HEK293 (cell line): ENCODE data around the gene SH3D19.

Source experiments
- CTCF ChIA-PET: fragments of 350-600 bp; formaldehyde crosslinking; extraction: SDS; loops from one replicate; lab custom pipeline; 2021; ENCODE audit warnings: antibody characterized with exemption; lab: Yijun Ruan, JAX
- POLR2A ChIA-PET: fragments of 300-600 bp; formaldehyde crosslinking; extraction: SDS; loops from one replicate; lab custom pipeline; 2020; ENCODE audit warnings: antibody characterized with exemption, inconsistent platforms; lab: Yijun Ruan, JAX
- H3K27ac ChIP-seq: fragments of 200-500 bp; sonication (Bioruptor generic); 2 replicates; pipeline ENCODE4 v1.5.1; 2014; ENCODE audit warnings: low read depth, low read length, control low read depth, inconsistent platforms; ENCODE audit errors: extremely low read depth
- H3K36me3 ChIP-seq, 2 experiments: fragments of 200-500 bp in 1 of 2; sonication (Bioruptor generic) in 1 of 2; 1 replicate in 1 of 2; 2 replicates in 1 of 2; pipeline ENCODE4 v1.5.1; 2014 to 2017; ENCODE audit warnings: inconsistent platforms in 2 of 2, low read length in 2 of 2; ENCODE audit not compliant: control insufficient read depth in 2 of 2, insufficient read depth in 1 of 2
- H3K4me1 ChIP-seq: fragments of 200-500 bp; sonication (Bioruptor generic); 2 replicates; pipeline ENCODE4 v1.5.1; 2014; ENCODE audit warnings: mild to moderate bottlenecking, low read length, inconsistent platforms; ENCODE audit not compliant: control insufficient read depth, insufficient read depth
- H3K4me3 ChIP-seq: 2 replicates; pipeline ENCODE4 v1.5.1; 2011; ENCODE audit warnings: low read depth, mild to moderate bottlenecking, control low read depth, low read length, moderate library complexity
- H3K9me3 ChIP-seq: fragments of 200-500 bp; sonication (Bioruptor generic); 2 replicates; pipeline ENCODE4 v1.5.1; 2014; ENCODE audit warnings: low read depth, low read length, inconsistent platforms; ENCODE audit not compliant: control insufficient read depth, insufficient read depth
- BCL11B ChIP-seq: fragments of 450-650 bp; formaldehyde crosslinking; IDR thresholded peaks from 2 replicates; pipeline ENCODE4 v1.5.1; 2016; ENCODE audit warnings: low read depth, missing biosample characterization, missing genetic modification characterization
- YY2 ChIP-seq: fragments of 450-650 bp; formaldehyde crosslinking; IDR thresholded peaks from 2 replicates; pipeline ENCODE4 v1.5.1; 2016; ENCODE audit warnings: missing biosample characterization, missing genetic modification characterization
- ZFP3 ChIP-seq: fragments of 450-650 bp; formaldehyde crosslinking; IDR thresholded peaks from 2 replicates; pipeline ENCODE4 v1.5.1; 2016; ENCODE audit warnings: low read depth, missing biosample characterization, missing genetic modification characterization
- ZNF121 ChIP-seq: fragments of 450-650 bp; formaldehyde crosslinking; IDR thresholded peaks from 2 replicates; pipeline ENCODE4 v1.5.1; 2016; ENCODE audit warnings: missing biosample characterization, missing genetic modification characterization
- ZNF132 ChIP-seq: fragments of 450-650 bp; formaldehyde crosslinking; IDR thresholded peaks from 2 replicates; pipeline ENCODE4 v1.5.1; 2017; ENCODE audit warnings: missing biosample characterization, missing genetic modification characterization, borderline replicate concordance
- ZNF146 ChIP-seq: fragments of 450-650 bp; formaldehyde crosslinking; IDR thresholded peaks from 2 replicates; pipeline ENCODE4 v1.5.1; 2016; ENCODE audit warnings: missing biosample characterization, missing genetic modification characterization
- ZNF248 ChIP-seq: fragments of 450-650 bp; formaldehyde crosslinking; IDR thresholded peaks from 2 replicates; pipeline ENCODE4 v1.5.1; 2017; ENCODE audit warnings: missing biosample characterization, missing genetic modification characterization
- ZNF274 ChIP-seq, 2 experiments: fragments of 200-500 bp in 1 of 2; fragments of 450-650 bp in 1 of 2; sonication (Bioruptor generic) in 1 of 2; formaldehyde crosslinking in 1 of 2; IDR thresholded peaks; 2 replicates each; pipeline versions ENCODE4 v1.5.1 to v1.6.1; 2014 to 2016; ENCODE audit warnings: borderline replicate concordance in 1 of 2, inconsistent platforms in 1 of 2, low read length in 1 of 2, missing biosample characterization in 1 of 2, missing genetic modification characterization in 1 of 2
- ZNF292 ChIP-seq: fragments of 450-650 bp; formaldehyde crosslinking; IDR thresholded peaks from 2 replicates; pipeline ENCODE4 v1.5.1; 2016; ENCODE audit warnings: low read depth, missing biosample characterization, missing genetic modification characterization, borderline replicate concordance
- ZNF311 ChIP-seq: fragments of 450-650 bp; formaldehyde crosslinking; IDR thresholded peaks from 2 replicates; pipeline ENCODE4 v1.5.1; 2017; ENCODE audit warnings: missing biosample characterization, missing genetic modification characterization, borderline replicate concordance
- ZNF335 ChIP-seq: fragments of 450-650 bp; formaldehyde crosslinking; conservative IDR thresholded peaks from 2 replicates; pipeline ENCODE4 v1.5.1; 2016; ENCODE audit warnings: missing biosample characterization, missing genetic modification characterization
- ZNF549 ChIP-seq: fragments of 450-650 bp; IDR thresholded peaks from 2 replicates; pipeline ENCODE4 v1.5.1; 2018; ENCODE audit warnings: missing biosample characterization, missing genetic modification characterization, mild to moderate bottlenecking, inconsistent platforms, moderate library complexity
- ZNF707 ChIP-seq: fragments of 450-650 bp; formaldehyde crosslinking; IDR thresholded peaks from 2 replicates; pipeline ENCODE4 v1.5.1; 2016; ENCODE audit warnings: missing biosample characterization, missing genetic modification characterization
- TF ChIP-seq, protein P1 (sequence below): fragments of 450-650 bp; formaldehyde crosslinking; IDR thresholded peaks from 2 replicates; pipeline ENCODE4 v1.5.1; 2017; ENCODE audit warnings: missing biosample characterization, missing genetic modification characterization
- TF ChIP-seq, protein P2 (sequence below): fragments of 450-650 bp; formaldehyde crosslinking; IDR thresholded peaks from 2 replicates; pipeline ENCODE4 v1.5.1; 2017; ENCODE audit warnings: missing biosample characterization, missing genetic modification characterization
- TF ChIP-seq, protein P3 (sequence below): fragments of 450-650 bp; formaldehyde crosslinking; IDR thresholded peaks from 2 replicates; pipeline ENCODE4 v1.5.1; 2016; ENCODE audit warnings: missing biosample characterization, missing genetic modification characterization
- TF ChIP-seq, protein P4 (sequence below): fragments of 450-650 bp; formaldehyde crosslinking; IDR thresholded peaks from 2 replicates; pipeline ENCODE4 v1.5.1; 2016; ENCODE audit warnings: missing biosample characterization, missing genetic modification characterization, low read depth
- TF ChIP-seq, protein P5 (sequence below): fragments of 450-650 bp; formaldehyde crosslinking; conservative IDR thresholded peaks from 2 replicates; pipeline ENCODE4 v1.5.1; 2016; ENCODE audit warnings: low read depth, missing biosample characterization, missing genetic modification characterization
- TF ChIP-seq, protein P6 (sequence below): fragments of 450-650 bp; formaldehyde crosslinking; IDR thresholded peaks from 2 replicates; pipeline ENCODE4 v1.5.1; 2016; ENCODE audit warnings: missing biosample characterization, missing genetic modification characterization
- TF ChIP-seq, protein P7 (sequence below): fragments of 450-650 bp; IDR thresholded peaks from 2 replicates; pipeline ENCODE4 v1.5.1; 2018; ENCODE audit warnings: missing biosample characterization, mild to moderate bottlenecking, missing genetic modification characterization
- TF ChIP-seq, protein P8 (sequence below): fragments of 450-650 bp; formaldehyde crosslinking; IDR thresholded peaks from 2 replicates; pipeline ENCODE4 v1.5.1; 2016; ENCODE audit warnings: missing biosample characterization, missing genetic modification characterization, low read depth

The SH3D19 gene

DNA sequence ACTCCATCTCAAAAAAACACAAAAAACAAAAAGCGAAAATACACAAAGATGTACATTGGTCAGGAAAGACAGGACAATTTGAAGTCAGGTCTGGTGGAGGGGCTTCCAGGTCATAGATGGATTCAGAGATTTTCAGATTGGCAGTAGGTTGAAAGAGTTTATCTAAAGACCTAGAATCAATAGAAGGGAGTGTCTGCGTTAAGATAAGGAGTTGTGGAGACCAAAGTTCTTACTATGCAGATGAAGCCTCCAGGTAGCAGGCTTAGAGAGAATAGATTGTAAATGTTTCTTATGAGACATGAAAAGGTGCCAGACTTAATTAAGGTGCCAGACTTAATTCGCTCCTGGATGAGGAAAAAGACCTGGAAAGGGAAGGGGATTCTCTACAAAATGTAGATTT is 232.9 kb downstream of the SH3D19 start (continued):
- TF ChIP-seq, protein P1, sequence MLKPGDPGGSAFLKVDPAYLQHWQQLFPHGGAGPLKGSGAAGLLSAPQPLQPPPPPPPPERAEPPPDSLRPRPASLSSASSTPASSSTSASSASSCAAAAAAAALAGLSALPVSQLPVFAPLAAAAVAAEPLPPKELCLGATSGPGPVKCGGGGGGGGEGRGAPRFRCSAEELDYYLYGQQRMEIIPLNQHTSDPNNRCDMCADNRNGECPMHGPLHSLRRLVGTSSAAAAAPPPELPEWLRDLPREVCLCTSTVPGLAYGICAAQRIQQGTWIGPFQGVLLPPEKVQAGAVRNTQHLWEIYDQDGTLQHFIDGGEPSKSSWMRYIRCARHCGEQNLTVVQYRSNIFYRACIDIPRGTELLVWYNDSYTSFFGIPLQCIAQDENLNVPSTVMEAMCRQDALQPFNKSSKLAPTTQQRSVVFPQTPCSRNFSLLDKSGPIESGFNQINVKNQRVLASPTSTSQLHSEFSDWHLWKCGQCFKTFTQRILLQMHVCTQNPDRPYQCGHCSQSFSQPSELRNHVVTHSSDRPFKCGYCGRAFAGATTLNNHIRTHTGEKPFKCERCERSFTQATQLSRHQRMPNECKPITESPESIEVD (tag by site-specific recombination) = no peak
- TF ChIP-seq ZNF311 (tag by site-specific recombination) (no peak), ZFP3 (tag by site-specific recombination) (no peak), ZNF132 (tag by site-specific recombination) (no peak)
- TF ChIP-seq, protein P2, sequence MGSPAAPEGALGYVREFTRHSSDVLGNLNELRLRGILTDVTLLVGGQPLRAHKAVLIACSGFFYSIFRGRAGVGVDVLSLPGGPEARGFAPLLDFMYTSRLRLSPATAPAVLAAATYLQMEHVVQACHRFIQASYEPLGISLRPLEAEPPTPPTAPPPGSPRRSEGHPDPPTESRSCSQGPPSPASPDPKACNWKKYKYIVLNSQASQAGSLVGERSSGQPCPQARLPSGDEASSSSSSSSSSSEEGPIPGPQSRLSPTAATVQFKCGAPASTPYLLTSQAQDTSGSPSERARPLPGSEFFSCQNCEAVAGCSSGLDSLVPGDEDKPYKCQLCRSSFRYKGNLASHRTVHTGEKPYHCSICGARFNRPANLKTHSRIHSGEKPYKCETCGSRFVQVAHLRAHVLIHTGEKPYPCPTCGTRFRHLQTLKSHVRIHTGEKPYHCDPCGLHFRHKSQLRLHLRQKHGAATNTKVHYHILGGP (tag by site-specific recombination) = no peak
- TF ChIP-seq, protein P3, sequence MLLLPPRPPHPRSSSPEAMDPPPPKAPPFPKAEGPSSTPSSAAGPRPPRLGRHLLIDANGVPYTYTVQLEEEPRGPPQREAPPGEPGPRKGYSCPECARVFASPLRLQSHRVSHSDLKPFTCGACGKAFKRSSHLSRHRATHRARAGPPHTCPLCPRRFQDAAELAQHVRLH (tag by site-specific recombination) = no peak
- TF ChIP-seq, all 188 proteins: peak for 0

DNA sequence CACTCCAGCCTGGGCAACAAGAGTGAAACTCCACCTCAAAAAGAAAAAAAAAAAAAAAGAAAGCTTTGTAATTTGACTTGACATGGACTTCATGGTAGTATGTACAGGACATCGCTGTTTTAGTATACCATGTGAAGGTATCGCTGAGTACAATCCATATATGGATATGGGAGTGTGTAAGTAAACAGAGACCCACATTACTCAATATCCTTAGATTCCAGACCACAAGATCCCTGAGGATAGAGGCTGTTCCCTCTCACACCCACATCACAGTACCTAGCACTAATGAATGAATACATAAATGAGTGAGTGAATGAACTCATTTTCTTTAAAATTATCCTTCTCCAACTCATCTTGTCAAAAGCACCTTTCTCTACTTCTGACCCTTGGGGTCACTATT is 234.4 kb downstream of the SH3D19 start:
- H3K36me3 ChIP-seq = no peaks in the 10 kb centered on the region
- ChIA-PET CTCF (no interaction called here), POLR2A (no interaction called here)
- H3K4me1 ChIP-seq = no peaks in the 10 kb centered on the region
- no peak overlapping the region for H3K27ac ChIP-seq
- no peaks in the 10 kb centered on the region for H3K9me3 ChIP-seq
- no peak overlapping the region for H3K4me3 ChIP-seq
- TF ChIP-seq, protein P4, sequence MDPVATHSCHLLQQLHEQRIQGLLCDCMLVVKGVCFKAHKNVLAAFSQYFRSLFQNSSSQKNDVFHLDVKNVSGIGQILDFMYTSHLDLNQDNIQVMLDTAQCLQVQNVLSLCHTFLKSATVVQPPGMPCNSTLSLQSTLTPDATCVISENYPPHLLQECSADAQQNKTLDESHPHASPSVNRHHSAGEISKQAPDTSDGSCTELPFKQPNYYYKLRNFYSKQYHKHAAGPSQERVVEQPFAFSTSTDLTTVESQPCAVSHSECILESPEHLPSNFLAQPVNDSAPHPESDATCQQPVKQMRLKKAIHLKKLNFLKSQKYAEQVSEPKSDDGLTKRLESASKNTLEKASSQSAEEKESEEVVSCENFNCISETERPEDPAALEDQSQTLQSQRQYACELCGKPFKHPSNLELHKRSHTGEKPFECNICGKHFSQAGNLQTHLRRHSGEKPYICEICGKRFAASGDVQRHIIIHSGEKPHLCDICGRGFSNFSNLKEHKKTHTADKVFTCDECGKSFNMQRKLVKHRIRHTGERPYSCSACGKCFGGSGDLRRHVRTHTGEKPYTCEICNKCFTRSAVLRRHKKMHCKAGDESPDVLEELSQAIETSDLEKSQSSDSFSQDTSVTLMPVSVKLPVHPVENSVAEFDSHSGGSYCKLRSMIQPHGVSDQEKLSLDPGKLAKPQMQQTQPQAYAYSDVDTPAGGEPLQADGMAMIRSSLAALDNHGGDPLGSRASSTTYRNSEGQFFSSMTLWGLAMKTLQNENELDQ (tag by site-specific recombination) = no peak
- TF ChIP-seq ZNF274 (IDR thresholded peaks at IDR 0.05; ENCODE audit: low read length) = no peak
- TF ChIP-seq ZNF274 (tag by site-specific recombination; IDR thresholded peaks at IDR 0.05; ENCODE audit: borderline replicate concordance) = no peak
- no peak for TF ChIP-seq ZNF121 (tag by site-specific recombination)
- TF ChIP-seq, protein P5, sequence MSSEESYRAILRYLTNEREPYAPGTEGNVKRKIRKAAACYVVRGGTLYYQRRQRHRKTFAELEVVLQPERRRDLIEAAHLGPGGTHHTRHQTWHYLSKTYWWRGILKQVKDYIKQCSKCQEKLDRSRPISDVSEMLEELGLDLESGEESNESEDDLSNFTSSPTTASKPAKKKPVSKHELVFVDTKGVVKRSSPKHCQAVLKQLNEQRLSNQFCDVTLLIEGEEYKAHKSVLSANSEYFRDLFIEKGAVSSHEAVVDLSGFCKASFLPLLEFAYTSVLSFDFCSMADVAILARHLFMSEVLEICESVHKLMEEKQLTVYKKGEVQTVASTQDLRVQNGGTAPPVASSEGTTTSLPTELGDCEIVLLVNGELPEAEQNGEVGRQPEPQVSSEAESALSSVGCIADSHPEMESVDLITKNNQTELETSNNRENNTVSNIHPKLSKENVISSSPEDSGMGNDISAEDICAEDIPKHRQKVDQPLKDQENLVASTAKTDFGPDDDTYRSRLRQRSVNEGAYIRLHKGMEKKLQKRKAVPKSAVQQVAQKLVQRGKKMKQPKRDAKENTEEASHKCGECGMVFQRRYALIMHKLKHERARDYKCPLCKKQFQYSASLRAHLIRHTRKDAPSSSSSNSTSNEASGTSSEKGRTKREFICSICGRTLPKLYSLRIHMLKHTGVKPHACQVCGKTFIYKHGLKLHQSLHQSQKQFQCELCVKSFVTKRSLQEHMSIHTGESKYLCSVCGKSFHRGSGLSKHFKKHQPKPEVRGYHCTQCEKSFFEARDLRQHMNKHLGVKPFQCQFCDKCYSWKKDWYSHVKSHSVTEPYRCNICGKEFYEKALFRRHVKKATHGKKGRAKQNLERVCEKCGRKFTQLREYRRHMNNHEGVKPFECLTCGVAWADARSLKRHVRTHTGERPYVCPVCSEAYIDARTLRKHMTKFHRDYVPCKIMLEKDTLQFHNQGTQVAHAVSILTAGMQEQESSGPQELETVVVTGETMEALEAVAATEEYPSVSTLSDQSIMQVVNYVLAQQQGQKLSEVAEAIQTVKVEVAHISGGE = no peak
- TF ChIP-seq, protein P6, sequence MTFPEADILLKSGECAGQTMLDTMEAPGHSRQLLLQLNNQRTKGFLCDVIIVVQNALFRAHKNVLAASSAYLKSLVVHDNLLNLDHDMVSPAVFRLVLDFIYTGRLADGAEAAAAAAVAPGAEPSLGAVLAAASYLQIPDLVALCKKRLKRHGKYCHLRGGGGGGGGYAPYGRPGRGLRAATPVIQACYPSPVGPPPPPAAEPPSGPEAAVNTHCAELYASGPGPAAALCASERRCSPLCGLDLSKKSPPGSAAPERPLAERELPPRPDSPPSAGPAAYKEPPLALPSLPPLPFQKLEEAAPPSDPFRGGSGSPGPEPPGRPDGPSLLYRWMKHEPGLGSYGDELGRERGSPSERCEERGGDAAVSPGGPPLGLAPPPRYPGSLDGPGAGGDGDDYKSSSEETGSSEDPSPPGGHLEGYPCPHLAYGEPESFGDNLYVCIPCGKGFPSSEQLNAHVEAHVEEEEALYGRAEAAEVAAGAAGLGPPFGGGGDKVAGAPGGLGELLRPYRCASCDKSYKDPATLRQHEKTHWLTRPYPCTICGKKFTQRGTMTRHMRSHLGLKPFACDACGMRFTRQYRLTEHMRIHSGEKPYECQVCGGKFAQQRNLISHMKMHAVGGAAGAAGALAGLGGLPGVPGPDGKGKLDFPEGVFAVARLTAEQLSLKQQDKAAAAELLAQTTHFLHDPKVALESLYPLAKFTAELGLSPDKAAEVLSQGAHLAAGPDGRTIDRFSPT (tag by site-specific recombination) = no peak
- no peak for TF ChIP-seq BCL11B (tag by site-specific recombination)
- TF ChIP-seq, protein P7, sequence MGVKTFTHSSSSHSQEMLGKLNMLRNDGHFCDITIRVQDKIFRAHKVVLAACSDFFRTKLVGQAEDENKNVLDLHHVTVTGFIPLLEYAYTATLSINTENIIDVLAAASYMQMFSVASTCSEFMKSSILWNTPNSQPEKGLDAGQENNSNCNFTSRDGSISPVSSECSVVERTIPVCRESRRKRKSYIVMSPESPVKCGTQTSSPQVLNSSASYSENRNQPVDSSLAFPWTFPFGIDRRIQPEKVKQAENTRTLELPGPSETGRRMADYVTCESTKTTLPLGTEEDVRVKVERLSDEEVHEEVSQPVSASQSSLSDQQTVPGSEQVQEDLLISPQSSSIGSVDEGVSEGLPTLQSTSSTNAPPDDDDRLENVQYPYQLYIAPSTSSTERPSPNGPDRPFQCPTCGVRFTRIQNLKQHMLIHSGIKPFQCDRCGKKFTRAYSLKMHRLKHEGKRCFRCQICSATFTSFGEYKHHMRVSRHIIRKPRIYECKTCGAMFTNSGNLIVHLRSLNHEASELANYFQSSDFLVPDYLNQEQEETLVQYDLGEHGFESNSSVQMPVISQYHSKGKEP (tag by site-specific recombination) = no peak
- no peak for TF ChIP-seq YY2 (tag by site-specific recombination)
- no peak for TF ChIP-seq ZNF707 (tag by site-specific recombination)
- no peak for TF ChIP-seq ZNF248 (tag by site-specific recombination)
- no peak for TF ChIP-seq ZNF549 (tag by site-specific recombination)
- no peak for TF ChIP-seq ZNF292 (tag by site-specific recombination)
- TF ChIP-seq, protein P8, sequence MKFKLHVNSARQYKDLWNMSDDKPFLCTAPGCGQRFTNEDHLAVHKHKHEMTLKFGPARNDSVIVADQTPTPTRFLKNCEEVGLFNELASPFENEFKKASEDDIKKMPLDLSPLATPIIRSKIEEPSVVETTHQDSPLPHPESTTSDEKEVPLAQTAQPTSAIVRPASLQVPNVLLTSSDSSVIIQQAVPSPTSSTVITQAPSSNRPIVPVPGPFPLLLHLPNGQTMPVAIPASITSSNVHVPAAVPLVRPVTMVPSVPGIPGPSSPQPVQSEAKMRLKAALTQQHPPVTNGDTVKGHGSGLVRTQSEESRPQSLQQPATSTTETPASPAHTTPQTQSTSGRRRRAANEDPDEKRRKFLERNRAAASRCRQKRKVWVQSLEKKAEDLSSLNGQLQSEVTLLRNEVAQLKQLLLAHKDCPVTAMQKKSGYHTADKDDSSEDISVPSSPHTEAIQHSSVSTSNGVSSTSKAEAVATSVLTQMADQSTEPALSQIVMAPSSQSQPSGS (tag by site-specific recombination) = no peak
- no peak for TF ChIP-seq ZNF335
- no peak for TF ChIP-seq ZNF146 (tag by site-specific recombination)
